HEK293 (cell line): ENCODE data around the gene ACP4.
"Not testable (repeated sequence)": the region's sequence is repeated elsewhere in the genome, so short reads cannot be mapped to it uniquely, and the experiment has no call there.

ENCODE experiments used
- BCL11A ChIP-seq: fragments of 450-650 bp; formaldehyde crosslinking; IDR thresholded peaks from 2 replicates; pipeline ENCODE4 v1.5.1; 2016; ENCODE audit warnings: low read depth, missing biosample characterization, missing genetic modification characterization
- HOXA7 ChIP-seq: sonication (generic); formaldehyde crosslinking; IDR thresholded peaks from 2 replicates; pipeline ENCODE4 v1.8.1; 2022; ENCODE audit warnings: missing genetic modification reagents, borderline replicate concordance
- ZBTB20 ChIP-seq: fragments of 450-650 bp; formaldehyde crosslinking; IDR thresholded peaks from 2 replicates; pipeline ENCODE4 v1.5.1; 2016; ENCODE audit warnings: missing biosample characterization, missing genetic modification characterization
- TF ChIP-seq, protein P1 (sequence below): fragments of 450-650 bp; formaldehyde crosslinking; IDR thresholded peaks from 2 replicates; pipeline ENCODE4 v1.5.1; 2016; ENCODE audit warnings: missing biosample characterization, missing genetic modification characterization
- TF ChIP-seq, protein P2 (sequence below): fragments of 450-650 bp; formaldehyde crosslinking; IDR thresholded peaks from 2 replicates; pipeline ENCODE4 v1.5.1; 2016; ENCODE audit warnings: missing biosample characterization, missing genetic modification characterization

DNA sequence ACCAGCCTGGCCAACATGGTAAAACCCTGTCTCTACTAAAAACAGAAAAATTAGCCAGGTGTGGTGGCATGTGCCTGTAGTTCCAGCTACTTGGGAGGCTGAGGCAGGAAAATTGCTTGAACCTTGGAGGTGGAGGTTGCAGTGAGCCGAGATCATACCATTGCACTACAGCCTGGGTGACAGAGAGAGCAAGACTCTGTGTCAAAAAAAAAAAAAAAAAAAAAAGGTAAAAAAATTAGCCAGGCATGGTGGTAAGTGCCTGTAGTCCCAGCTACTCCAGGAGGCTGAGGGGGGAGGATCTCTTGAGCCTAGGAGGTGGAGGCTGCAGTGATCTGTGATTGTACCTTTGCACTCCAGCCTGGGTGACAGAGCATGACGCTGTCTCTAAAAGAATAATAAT, 20.1 kb upstream of the ACP4 start, which contains the start of gene GPR32:
- TF ChIP-seq, protein P1, sequence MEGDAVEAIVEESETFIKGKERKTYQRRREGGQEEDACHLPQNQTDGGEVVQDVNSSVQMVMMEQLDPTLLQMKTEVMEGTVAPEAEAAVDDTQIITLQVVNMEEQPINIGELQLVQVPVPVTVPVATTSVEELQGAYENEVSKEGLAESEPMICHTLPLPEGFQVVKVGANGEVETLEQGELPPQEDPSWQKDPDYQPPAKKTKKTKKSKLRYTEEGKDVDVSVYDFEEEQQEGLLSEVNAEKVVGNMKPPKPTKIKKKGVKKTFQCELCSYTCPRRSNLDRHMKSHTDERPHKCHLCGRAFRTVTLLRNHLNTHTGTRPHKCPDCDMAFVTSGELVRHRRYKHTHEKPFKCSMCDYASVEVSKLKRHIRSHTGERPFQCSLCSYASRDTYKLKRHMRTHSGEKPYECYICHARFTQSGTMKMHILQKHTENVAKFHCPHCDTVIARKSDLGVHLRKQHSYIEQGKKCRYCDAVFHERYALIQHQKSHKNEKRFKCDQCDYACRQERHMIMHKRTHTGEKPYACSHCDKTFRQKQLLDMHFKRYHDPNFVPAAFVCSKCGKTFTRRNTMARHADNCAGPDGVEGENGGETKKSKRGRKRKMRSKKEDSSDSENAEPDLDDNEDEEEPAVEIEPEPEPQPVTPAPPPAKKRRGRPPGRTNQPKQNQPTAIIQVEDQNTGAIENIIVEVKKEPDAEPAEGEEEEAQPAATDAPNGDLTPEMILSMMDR (tag by site-specific recombination), result not testable (repeated sequence)
- TF ChIP-seq BCL11A (tag by site-specific recombination); ZBTB20; HOXA7: not testable (repeated sequence)
- TF ChIP-seq, protein P2, sequence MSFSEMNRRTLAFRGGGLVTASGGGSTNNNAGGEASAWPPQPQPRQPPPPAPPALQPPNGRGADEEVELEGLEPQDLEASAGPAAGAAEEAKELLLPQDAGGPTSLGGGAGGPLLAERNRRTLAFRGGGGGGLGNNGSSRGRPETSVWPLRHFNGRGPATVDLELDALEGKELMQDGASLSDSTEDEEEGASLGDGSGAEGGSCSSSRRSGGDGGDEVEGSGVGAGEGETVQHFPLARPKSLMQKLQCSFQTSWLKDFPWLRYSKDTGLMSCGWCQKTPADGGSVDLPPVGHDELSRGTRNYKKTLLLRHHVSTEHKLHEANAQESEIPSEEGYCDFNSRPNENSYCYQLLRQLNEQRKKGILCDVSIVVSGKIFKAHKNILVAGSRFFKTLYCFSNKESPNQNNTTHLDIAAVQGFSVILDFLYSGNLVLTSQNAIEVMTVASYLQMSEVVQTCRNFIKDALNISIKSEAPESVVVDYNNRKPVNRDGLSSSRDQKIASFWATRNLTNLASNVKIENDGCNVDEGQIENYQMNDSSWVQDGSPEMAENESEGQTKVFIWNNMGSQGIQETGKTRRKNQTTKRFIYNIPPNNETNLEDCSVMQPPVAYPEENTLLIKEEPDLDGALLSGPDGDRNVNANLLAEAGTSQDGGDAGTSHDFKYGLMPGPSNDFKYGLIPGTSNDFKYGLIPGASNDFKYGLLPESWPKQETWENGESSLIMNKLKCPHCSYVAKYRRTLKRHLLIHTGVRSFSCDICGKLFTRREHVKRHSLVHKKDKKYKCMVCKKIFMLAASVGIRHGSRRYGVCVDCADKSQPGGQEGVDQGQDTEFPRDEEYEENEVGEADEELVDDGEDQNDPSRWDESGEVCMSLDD, result not testable (repeated sequence)
